HUES6 (cell line): Measurements from ENCODE around the gene ADARB1.

Experiments
- H3K27ac ChIP-seq: 2 replicates; pipeline ENCODE4 v1.7.0; 2013; ENCODE audit warnings: low read depth, mild to moderate bottlenecking, low read length, inconsistent platforms
- H3K27me3 ChIP-seq: 2 replicates; pipeline ENCODE4 v1.6.1; 2013; ENCODE audit warnings: low read length; ENCODE audit not compliant: control insufficient read depth, insufficient read depth
- H3K36me3 ChIP-seq: 2 replicates; pipeline ENCODE4 v1.6.1; 2013; ENCODE audit warnings: low read length; ENCODE audit not compliant: control insufficient read depth, insufficient read depth
- H3K4me1 ChIP-seq: 2 replicates; pipeline ENCODE4 v1.6.1; 2013; ENCODE audit warnings: low read length; ENCODE audit not compliant: control insufficient read depth, insufficient read depth
- H3K4me3 ChIP-seq: 2 replicates; pipeline ENCODE4 v1.5.1; 2013; ENCODE audit warnings: low read depth, low read length
- H3K9ac ChIP-seq: one replicate; pipeline ENCODE4 v1.6.1; 2013; ENCODE audit warnings: mild to moderate bottlenecking, low read length
- H3K9me3 ChIP-seq: 2 replicates; pipeline ENCODE4 v1.6.1; 2013; ENCODE audit warnings: low read depth, low read length; ENCODE audit not compliant: control insufficient read depth, insufficient read depth

ADARB1 gene

DNA sequence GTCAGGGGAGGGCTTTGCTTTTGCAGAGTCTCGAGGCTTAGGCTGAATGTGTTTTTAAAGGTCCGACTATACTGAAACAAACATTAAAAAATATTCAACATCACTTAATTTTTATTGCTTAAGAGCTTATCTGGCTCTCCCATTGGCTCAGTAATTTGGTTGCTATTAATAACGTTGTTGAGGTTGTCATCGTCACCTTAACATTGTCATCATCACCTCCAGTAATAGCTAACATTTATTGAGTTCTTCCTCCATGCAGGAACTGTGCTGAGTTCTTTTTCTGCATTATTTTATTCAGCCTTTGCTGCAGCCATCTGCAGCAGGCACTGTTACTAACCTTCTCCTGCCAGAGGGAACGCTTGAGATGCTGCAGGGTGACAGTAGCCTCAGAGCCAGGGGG, 40.1 kb downstream of the ADARB1 start:
- Histone ChIP-seq H3K9ac (no peak overlapping the region), H3K4me3 (no peak overlapping the region), H3K9me3 (no peaks in the 10 kb centered on the region), H3K27me3 (no peaks in the 10 kb centered on the region), H3K4me1 (no peaks in the 10 kb centered on the region), H3K36me3 (no peaks in the 10 kb centered on the region), H3K27ac (no peak overlapping the region)

DNA sequence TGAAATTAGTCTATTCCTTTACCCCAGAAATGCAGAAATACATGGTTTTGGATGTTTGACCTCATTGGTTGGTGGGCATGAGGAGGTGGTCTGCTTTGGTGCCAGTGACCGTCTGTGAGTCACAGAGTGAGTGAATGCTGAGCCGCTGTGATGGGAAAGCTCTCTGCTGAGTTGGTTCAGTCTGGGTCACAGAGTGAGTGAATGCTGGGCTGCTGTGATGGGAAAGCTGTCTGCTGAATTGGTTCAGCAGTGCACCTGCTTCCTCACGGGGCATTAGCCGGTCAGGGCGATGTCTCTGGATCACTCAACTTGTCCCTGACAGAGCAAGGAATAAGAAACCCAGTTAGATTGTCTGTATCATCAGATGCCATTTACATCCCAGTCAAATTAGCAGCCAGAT, 40.8 kb downstream of the ADARB1 start:
- H3K27me3 ChIP-seq = no peaks in the 10 kb centered on the region
- no peak overlapping the region for H3K9ac ChIP-seq
- H3K4me1 ChIP-seq = no peaks in the 10 kb centered on the region
- H3K4me3 ChIP-seq = no peak overlapping the region
- H3K9me3 ChIP-seq = no peaks in the 10 kb centered on the region
- no peaks in the 10 kb centered on the region for H3K36me3 ChIP-seq
- no peak overlapping the region for H3K27ac ChIP-seq

DNA sequence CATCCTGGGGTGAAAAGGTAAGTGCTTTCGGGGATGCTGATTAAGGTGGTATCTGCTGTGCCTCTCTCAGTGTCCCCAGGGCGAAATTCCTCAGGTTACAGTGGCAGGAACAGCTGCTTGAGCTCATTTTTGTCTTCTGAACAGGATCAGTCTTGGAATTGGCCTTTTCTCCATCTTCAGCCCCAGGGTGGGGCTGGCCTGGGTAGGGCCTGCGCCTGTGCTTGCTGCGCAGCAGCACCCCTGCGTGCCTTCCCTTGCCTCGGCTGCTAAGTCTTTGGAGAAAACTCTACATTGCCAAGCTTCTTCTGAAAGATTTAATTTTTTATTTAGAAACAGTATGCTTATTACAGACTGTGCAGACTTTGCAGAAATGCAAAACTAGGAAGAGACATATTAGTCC, 41.7 kb downstream of the ADARB1 start:
- no peaks in the 10 kb centered on the region for H3K9me3 ChIP-seq
- H3K4me1 ChIP-seq = no peaks in the 10 kb centered on the region
- H3K4me3 ChIP-seq = no peak overlapping the region
- no peak overlapping the region for H3K27ac ChIP-seq
- H3K36me3 ChIP-seq = no peaks in the 10 kb centered on the region
- H3K9ac ChIP-seq = no peak overlapping the region
- no peaks in the 10 kb centered on the region for H3K27me3 ChIP-seq

DNA sequence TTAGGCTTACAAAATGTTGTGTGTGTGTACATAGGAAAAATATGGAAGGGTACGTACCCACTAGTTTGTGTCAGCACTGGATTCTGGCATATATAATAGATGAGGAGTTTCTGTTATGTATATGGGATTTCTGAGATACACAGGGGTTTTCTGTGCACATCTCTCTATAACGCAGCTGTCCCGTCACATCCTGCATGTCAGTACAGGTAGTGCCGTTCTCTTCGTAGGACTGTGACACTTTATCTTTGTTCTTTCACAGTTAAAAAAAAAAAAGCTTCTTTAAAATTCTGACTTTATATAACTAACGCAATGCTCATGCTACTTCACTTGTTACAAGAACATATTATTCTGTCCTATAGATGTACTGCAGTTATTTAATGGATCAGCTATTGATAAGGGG, 42.9 kb downstream of the ADARB1 start:
- H3K4me3 ChIP-seq = no peak overlapping the region
- no peak overlapping the region for H3K27ac ChIP-seq
- H3K9me3 ChIP-seq = no peaks in the 10 kb centered on the region
- no peaks in the 10 kb centered on the region for H3K4me1 ChIP-seq
- no peaks in the 10 kb centered on the region for H3K36me3 ChIP-seq
- H3K9ac ChIP-seq = no peak overlapping the region
- no peaks in the 10 kb centered on the region for H3K27me3 ChIP-seq

DNA sequence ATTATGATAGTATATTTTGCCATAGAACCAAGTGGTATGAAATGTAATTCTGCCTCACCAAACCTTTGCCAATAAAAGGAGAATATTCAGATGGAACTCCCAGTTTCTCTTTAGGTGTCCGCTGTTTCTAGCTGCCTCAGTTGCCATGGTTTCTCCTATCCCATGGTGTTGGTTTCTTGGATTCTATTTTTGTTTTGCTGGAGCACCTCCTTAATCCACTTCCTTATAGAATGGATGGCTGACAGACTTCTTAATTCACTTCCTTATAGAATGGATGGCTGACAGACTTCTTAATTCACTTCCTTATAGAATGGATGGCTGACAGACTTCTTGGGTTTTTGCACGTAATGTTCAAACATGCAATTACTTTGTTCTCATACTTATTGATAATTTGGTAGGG, 43.7 kb downstream of the ADARB1 start:
- no peaks in the 10 kb centered on the region for H3K27me3 ChIP-seq
- no peak overlapping the region for H3K27ac ChIP-seq
- H3K9ac ChIP-seq = no peak overlapping the region
- H3K36me3 ChIP-seq = no peaks in the 10 kb centered on the region
- no peaks in the 10 kb centered on the region for H3K4me1 ChIP-seq
- no peaks in the 10 kb centered on the region for H3K9me3 ChIP-seq
- no peak overlapping the region for H3K4me3 ChIP-seq

DNA sequence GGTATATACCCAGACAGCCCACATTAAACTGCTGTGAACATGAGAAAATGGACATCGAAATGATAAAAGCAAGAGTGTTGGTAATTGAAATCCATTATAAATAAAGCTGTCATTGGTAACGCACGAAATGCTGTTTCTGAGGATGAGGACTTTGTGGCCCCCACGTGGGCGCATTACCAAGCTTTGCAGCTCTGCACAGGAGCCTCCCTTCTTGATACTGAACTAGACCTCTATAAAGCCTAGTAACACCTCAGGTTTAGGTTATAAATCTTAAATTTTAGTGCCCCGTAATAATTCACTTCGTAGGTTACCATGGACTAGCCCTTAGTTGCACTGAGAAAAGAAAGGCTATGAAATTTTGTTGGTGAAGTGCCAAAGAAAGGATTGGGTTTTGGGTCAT, 45.4 kb downstream of the ADARB1 start:
- Histone ChIP-seq H3K9ac (no peak overlapping the region), H3K4me1 (no peaks in the 10 kb centered on the region), H3K36me3 (no peaks in the 10 kb centered on the region), H3K27ac (no peak overlapping the region), H3K9me3 (no peaks in the 10 kb centered on the region), H3K4me3 (no peak overlapping the region), H3K27me3 (no peaks in the 10 kb centered on the region)

DNA sequence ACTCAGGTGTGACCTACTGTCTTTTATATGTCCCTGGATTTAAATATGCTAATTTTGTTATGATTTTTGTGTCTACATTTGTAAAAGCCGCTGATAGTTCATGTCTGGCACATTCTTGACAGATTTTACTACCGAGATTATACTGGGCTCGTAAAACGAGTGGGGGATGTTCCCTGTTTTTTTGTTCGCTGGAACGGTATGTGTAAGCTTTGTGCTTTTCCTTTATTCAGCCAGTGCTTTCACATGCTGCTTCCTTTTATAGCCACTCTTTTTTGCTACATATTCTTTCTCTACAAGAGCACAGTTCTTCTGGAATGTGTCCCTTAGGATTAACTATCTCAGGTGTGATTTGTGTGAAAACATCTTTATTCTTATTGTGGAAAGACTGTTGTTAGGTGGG, 46.6 kb downstream of the ADARB1 start:
- Histone ChIP-seq H3K9me3 (no peaks in the 10 kb centered on the region), H3K4me3 (no peak overlapping the region), H3K27ac (no peak overlapping the region), H3K9ac (no peak overlapping the region), H3K4me1 (no peaks in the 10 kb centered on the region), H3K36me3 (no peaks in the 10 kb centered on the region), H3K27me3 (no peaks in the 10 kb centered on the region)

DNA sequence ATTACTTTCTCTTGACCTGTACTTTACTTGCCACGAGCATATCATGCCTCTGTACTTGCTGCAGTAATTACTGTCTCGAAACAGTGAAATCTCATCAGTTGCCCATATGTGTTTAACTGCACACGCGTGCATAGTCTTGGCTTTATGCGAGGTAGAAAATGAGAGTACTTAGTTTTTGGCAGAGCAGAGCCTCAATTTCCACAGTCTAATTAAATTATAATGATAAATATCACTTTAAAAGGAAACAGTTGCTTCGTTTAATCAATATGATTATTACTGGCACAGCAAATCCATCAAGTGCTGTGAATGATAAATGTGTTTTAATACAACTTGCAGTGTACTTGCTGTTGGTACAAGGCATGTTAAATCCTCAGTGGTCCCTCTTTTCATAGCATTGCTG, 47.6 kb downstream of the ADARB1 start:
- H3K9me3 ChIP-seq = no peaks in the 10 kb centered on the region

DNA sequence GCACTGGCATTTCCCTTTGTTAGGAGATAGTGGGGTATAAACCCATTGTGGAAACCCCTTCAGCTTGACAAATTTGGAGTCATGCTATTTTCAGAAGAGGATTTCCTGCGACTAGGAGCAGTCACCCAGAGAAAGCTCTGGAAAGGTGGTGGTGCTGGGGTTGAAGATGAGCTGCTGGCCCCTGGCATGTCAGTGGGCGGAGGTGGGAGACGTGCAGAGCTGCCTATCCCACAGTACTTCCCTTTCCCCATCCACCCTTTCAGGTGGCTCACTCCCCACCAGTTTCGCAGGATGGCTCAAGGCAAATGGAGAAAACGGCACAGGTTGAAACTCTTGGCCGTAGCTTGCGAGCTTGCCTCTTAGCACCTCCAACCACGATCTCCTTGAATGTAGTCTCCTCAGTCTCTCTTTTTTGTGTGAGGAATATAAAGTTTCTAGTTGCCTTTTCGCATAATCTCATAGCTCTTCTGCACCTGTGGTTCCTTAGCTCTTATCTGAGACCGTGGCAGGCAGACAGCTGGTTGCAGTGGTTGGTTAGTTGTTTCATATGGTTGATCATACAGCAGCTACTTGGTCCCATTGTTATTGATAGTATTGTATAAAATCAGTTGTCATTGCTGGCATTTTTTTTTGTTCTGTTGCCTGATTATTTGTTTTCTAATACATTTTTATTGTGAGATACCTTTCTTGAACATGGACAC, 48.2 kb downstream of the ADARB1 start:
- Histone ChIP-seq H3K27me3 (no peaks in the 10 kb centered on the region), H3K9ac (no peak overlapping the region), H3K36me3 (no peaks in the 10 kb centered on the region), H3K27ac (no peak overlapping the region), H3K4me1 (no peaks in the 10 kb centered on the region), H3K9me3 (no peaks in the 10 kb centered on the region), H3K4me3 (no peak overlapping the region)

More for the DNA sequence above, 47.6 kb downstream of the ADARB1 start:
- no peaks in the 10 kb centered on the region for H3K4me1 ChIP-seq
- H3K4me3 ChIP-seq = no peak overlapping the region
- no peaks in the 10 kb centered on the region for H3K36me3 ChIP-seq
- no peak overlapping the region for H3K9ac ChIP-seq
- H3K27ac ChIP-seq = no peak overlapping the region
- H3K27me3 ChIP-seq = no peaks in the 10 kb centered on the region

DNA sequence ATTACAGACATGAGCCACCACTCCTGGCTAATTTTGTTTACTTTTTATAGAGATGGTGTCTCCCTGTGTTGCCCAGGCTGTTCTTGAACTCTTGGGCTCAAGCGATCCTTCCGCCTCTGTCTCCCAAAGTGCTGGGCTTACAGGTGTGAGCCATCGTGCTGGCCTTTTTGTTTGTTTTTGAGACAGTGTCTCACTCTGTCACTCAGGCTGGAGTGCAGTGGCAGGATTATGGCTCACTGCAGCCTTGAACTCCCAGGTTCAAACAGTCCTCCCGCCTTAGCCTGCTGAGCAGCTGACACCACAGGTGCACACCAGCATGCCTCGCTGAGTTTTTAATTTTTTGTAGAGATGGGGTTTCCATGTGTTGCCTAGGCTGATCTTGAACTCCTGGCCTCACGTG, 49.1 kb downstream of the ADARB1 start:
- Histone ChIP-seq H3K27ac (no peak overlapping the region), H3K4me3 (no peak overlapping the region), H3K27me3 (no peaks in the 10 kb centered on the region), H3K9me3 (no peaks in the 10 kb centered on the region), H3K9ac (no peak overlapping the region), H3K36me3 (no peaks in the 10 kb centered on the region), H3K4me1 (no peaks in the 10 kb centered on the region)

DNA sequence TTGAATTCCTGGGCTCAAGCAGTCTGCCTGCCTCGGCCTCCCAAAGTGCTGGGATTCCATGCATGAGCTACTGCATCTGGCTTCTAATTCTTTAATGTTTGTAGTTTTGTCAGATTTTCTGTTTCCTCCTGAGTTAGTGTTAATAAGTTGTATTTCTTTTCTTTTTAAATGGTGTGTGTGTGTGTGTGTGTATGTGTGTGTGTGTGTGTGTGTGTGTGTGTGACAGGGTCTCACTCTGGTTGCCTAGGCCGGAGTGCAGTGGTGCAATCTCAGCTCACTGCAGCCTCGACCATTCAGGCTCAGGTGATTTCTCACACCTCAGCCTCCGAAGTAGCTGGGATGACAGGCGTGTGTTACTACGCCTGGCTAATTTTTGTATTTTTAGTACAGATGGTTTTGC, 50.2 kb downstream of the ADARB1 start:
- Histone ChIP-seq H3K27me3 (no peaks in the 10 kb centered on the region), H3K9ac (no peak overlapping the region), H3K36me3 (no peaks in the 10 kb centered on the region), H3K4me3 (no peak overlapping the region), H3K9me3 (no peaks in the 10 kb centered on the region), H3K4me1 (no peaks in the 10 kb centered on the region), H3K27ac (no peak overlapping the region)

DNA sequence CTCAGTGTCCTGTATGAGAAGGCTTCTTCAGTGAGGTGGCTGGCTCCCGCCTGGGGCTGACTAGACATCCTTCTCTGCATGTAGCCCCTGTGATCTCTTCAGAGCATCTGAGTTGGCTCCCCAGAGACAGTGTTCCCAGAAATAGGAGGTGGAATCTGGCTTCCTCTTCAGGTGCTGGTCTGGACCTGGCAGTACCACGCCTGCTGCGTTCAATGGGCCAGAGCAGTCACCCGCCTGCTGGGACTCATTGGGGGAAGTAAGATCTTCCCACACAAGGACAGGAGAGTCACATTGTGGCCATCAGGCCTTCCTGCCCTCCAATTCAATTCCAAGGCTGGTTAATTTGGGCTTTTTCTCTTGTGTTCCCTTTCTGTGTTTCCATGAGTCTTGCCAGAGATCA, 51.0 kb downstream of the ADARB1 start:
- Histone ChIP-seq H3K27ac (no peak overlapping the region), H3K27me3 (no peaks in the 10 kb centered on the region), H3K9me3 (no peaks in the 10 kb centered on the region), H3K9ac (no peak overlapping the region), H3K4me1 (no peaks in the 10 kb centered on the region), H3K4me3 (no peak overlapping the region), H3K36me3 (no peaks in the 10 kb centered on the region)
